Uterus (tissue), 4 donors: ENCODE results near the gene PMF1. TPM values are rescaled to one million over a fixed set of nuclear protein-coding genes. Genes with fewer than 3 reads are reported as not detected.
"Not testable (repeated sequence)": the region's sequence is repeated elsewhere in the genome, so short reads cannot be mapped to it uniquely, and the experiment has no call there.

ENCODE experiments used
- DNase-seq, 2 donors: peaks; one replicate each; pipeline ENCODE4 v3.0.0-alpha.2; 2019 to 2020
- H3K27ac ChIP-seq, 2 donors: fragments of 200-600 bp; sonication (generic); 1 replicate in 1 of 2; 2 replicates in 1 of 2; pipeline ENCODE4 v1.5.1; 2016 to 2018
- H3K27me3 ChIP-seq, 2 donors: fragments of 200-600 bp; sonication (generic); one replicate each; pipeline ENCODE4 v1.5.1; 2018 to 2019; ENCODE audit warnings: control low read depth in 1 of 2
- H3K36me3 ChIP-seq, 2 donors: fragments of 200-600 bp; sonication (generic); one replicate each; pipeline ENCODE4 v1.5.1; 2019; ENCODE audit warnings: control low read depth in 1 of 2
- H3K4me1 ChIP-seq, 2 donors: fragments of 200-600 bp; sonication (generic); one replicate each; pipeline ENCODE4 v1.5.1; 2018 to 2019; ENCODE audit warnings: control low read depth in 1 of 2
- H3K4me3 ChIP-seq, 2 donors: fragments of 200-600 bp; sonication (generic); 1 replicate in 1 of 2; 2 replicates in 1 of 2; pipeline ENCODE4 v1.5.1; 2018 to 2019; ENCODE audit warnings: mild to moderate bottlenecking in 1 of 2
- H3K9me3 ChIP-seq, 2 donors: fragments of 200-600 bp; sonication (generic); one replicate each; pipeline ENCODE4 v1.5.1; 2019; ENCODE audit warnings: control low read depth in 1 of 2
- CTCF ChIP-seq, 4 experiments: fragments of 200-600 bp in 2 of 4; fragments of 450-650 bp in 2 of 4; sonication (generic) in 2 of 4; IDR thresholded peaks; one replicate each; pipeline ENCODE4 v1.5.1; 2016 to 2019; ENCODE audit warnings: antibody characterized with exemption in 4 of 4, mild to moderate bottlenecking in 2 of 4, moderate library complexity in 1 of 4
- POLR2A ChIP-seq, 2 donors: fragments of 450-650 bp; IDR thresholded peaks; one replicate each; pipeline ENCODE4 v1.6.1; 2016; ENCODE audit warnings: antibody characterized with exemption in 2 of 2, mild to moderate bottlenecking in 1 of 2, moderate library complexity in 1 of 2
- intact Hi-C: fragments of 100-400 bp; cut with DNase I; formaldehyde crosslinking; loops from one replicate; pipeline ENCODE4 v1.15.1; 2023; ENCODE audit warnings: low total_unique reads
- total RNA-seq, 4 donors: library from RNA; depleted of rRNA in 3 of 4; stranded (reverse); fragments of >200 nt in 3 of 4; gene quantifications; one replicate each; pipeline versions ENCODE4 v1.1.0 to v1.2.4, GENCODE V29; 2014 to 2023
- donor health status: DM: yes; HTN: yes; CAD: no.

The PMF1 gene
- total RNA-seq, 4 donors from 2014 or later: 45.2 to 61.3 (median 46.0) TPM

GRCh38 chr1:156204686-156205085 lies 8.1 kb upstream of the PMF1 start:
- no peaks in the 10 kb centered on the region for H3K27me3 ChIP-seq
- TF ChIP-seq POLR2A (IDR thresholded peaks at IDR 0.05) (no peak), CTCF (IDR thresholded peaks at IDR 0.05) (no peak)
- no peak for DNase-seq
- H3K36me3 ChIP-seq: no peaks in the 10 kb centered on the region
- H3K4me3 ChIP-seq: no peak overlapping the region
- H3K4me1 ChIP-seq: no peaks in the 10 kb centered on the region
- intact Hi-C loops: no loop called here
- H3K27ac ChIP-seq: peak overlapping the region in 1 of 2 donors; percentile 41
- H3K9me3 ChIP-seq: no peaks in the 10 kb centered on the region

GRCh38 chr1:156211243-156211642 lies 1.6 kb upstream of the PMF1 start:
- TF ChIP-seq POLR2A (IDR thresholded peaks at IDR 0.05): no peak
- no peak for TF ChIP-seq CTCF (IDR thresholded peaks at IDR 0.05)
- Histone ChIP-seq H3K4me3 (no peak overlapping the region), H3K27me3 (no peaks in the 10 kb centered on the region), H3K27ac (no peak overlapping the region), H3K9me3 (no peaks in the 10 kb centered on the region), H3K36me3 (no peaks in the 10 kb centered on the region), H3K4me1 (peaks cover 0 to 3% of the 10 kb centered on the region in 2 donors)
- DNase-seq: no peak
- intact Hi-C loops: no loop called here

GRCh38 chr1:156212130-156212529 lies 677 bp upstream of the PMF1 start:
- H3K36me3 ChIP-seq: no peaks in the 10 kb centered on the region
- H3K27ac ChIP-seq: peak overlapping the region; percentile 93 to 95
- H3K4me1 ChIP-seq: peaks cover 0 to 3% of the 10 kb centered on the region in 2 donors
- no peaks in the 10 kb centered on the region for H3K27me3 ChIP-seq
- no peak for DNase-seq
- TF ChIP-seq POLR2A (IDR thresholded peaks at IDR 0.05): no peak
- TF ChIP-seq CTCF (IDR thresholded peaks at IDR 0.05): no peak
- H3K9me3 ChIP-seq: no peaks in the 10 kb centered on the region
- H3K4me3 ChIP-seq: peak overlapping the region in 1 of 2 donors; percentile 63
- intact Hi-C loops: no loop called here

GRCh38 chr1:156213644-156213966 lies 798 bp downstream of the PMF1 start:
- no peaks in the 10 kb centered on the region for H3K9me3 ChIP-seq
- TF ChIP-seq POLR2A (IDR thresholded peaks at IDR 0.05): no peak
- TF ChIP-seq CTCF (IDR thresholded peaks at IDR 0.05): no peak
- no peak for DNase-seq
- H3K4me1 ChIP-seq: peaks cover 0 to 3% of the 10 kb centered on the region in 2 donors
- peak overlapping the region; percentile 59 to 63 for H3K4me3 ChIP-seq
- H3K27me3 ChIP-seq: no peaks in the 10 kb centered on the region
- peak overlapping the region; percentile 93 to 95 for H3K27ac ChIP-seq
- intact Hi-C loops: no loop called here
- no peaks in the 10 kb centered on the region for H3K36me3 ChIP-seq

GRCh38 chr1:156214024-156214748 lies 1.4 kb downstream of the PMF1 start:
- peak overlapping the region; percentile 93 to 95 for H3K27ac ChIP-seq
- H3K27me3 ChIP-seq: no peaks in the 10 kb centered on the region
- H3K9me3 ChIP-seq: no peaks in the 10 kb centered on the region
- TF ChIP-seq CTCF (IDR thresholded peaks at IDR 0.05): no peak
- TF ChIP-seq POLR2A (IDR thresholded peaks at IDR 0.05): no peak
- intact Hi-C loops: no loop called here
- no peaks in the 10 kb centered on the region for H3K36me3 ChIP-seq
- DNase-seq: no peak
- peaks cover 0 to 3% of the 10 kb centered on the region in 2 donors for H3K4me1 ChIP-seq
- peak overlapping the region; percentile 59 to 63 for H3K4me3 ChIP-seq

GRCh38 chr1:156216361-156217086 lies 3.7 kb downstream of the PMF1 start:
- DNase-seq, H3K9me3 ChIP-seq, H3K4me1 ChIP-seq, H3K27ac ChIP-seq, H3K36me3 ChIP-seq, H3K27me3 ChIP-seq, H3K4me3 ChIP-seq, intact Hi-C loops: not testable (repeated sequence)
